ENCODE measurements around the gene PADI1. TPM values are rescaled to one million over a fixed set of nuclear protein-coding genes. Genes with fewer than 3 reads are reported as not detected.

Gene PADI1
- total and polyA plus RNA-seq, 2 of the 8 experiments (the other 6 are each of a cell fraction or from before 2014, with no cell fraction given) = 0.20 to 0.30 TPM

- 86% methylated on average over 6 of the region's 6 CpGs; no CpG with 5 or more reads in 1 of the 2 experiments for WGBS, 2 experiments (ENCODE audit: extremely low coverage in 1 of 2, insufficient coverage in 1 of 2, insufficient read length in 1 of 2, insufficient replicate concordance in 2 of 2, low coverage in 1 of 2, low lambda C conversion rate in 2 of 2, missing lambda C conversion rate in 1 of 2)
- POLR2A ChIA-PET (ENCODE audit: partially characterized antibody) = interaction anchor here (0.9 to 1.1 kb wide), 2 partner anchors 12 to 43 kb away, joined by 3 read pairs; no protein-coding TSS in a partner anchor
- no peak for DNase-seq (ENCODE audit: low read depth in 1 of 2, low spot score in 2 of 2)
- TF ChIP-seq EZH2 (IDR thresholded peaks at IDR 0.05; ENCODE audit: low read depth, low read length, severe bottlenecking) (no peak), TCF12 (IDR thresholded peaks at IDR 0.05; ENCODE audit: low read depth, low read length) (no peak), POLR2A (IDR thresholded peaks at IDR 0.05; ENCODE audit: control extremely low read depth in 1 of 2, low read depth in 2 of 2, low read length in 2 of 2) (no peak), ZNF274 (IDR thresholded peaks at IDR 0.05; ENCODE audit: borderline replicate concordance, extremely low read depth, low read length) (no peak), BACH1 (IDR thresholded peaks at IDR 0.05; ENCODE audit: low read length) (no peak), TEAD4 (IDR thresholded peaks at IDR 0.05; ENCODE audit: low read depth, low read length) (no peak), ATF2 (IDR thresholded peaks at IDR 0.05; ENCODE audit: low read length) (no peak), YY1 (IDR thresholded peaks at IDR 0.05; ENCODE audit: low read depth, low read length) (no peak), NANOG (IDR thresholded peaks at IDR 0.05; ENCODE audit: insufficient read depth, low read depth, low read length, poor library complexity, severe bottlenecking) (no peak), EGR1 (IDR thresholded peaks at IDR 0.05; ENCODE audit: borderline replicate concordance, low read depth, low read length) (no peak), SIX5 (IDR thresholded peaks at IDR 0.05; ENCODE audit: low read depth, low read length) (no peak)
- TF ChIP-seq, protein P1, sequence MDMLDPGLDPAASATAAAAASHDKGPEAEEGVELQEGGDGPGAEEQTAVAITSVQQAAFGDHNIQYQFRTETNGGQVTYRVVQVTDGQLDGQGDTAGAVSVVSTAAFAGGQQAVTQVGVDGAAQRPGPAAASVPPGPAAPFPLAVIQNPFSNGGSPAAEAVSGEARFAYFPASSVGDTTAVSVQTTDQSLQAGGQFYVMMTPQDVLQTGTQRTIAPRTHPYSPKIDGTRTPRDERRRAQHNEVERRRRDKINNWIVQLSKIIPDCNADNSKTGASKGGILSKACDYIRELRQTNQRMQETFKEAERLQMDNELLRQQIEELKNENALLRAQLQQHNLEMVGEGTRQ (IDR thresholded peaks at IDR 0.05; ENCODE audit: low read length) = no peak
These were observed 10.6 kb downstream of the PADI1 start for GRCh38 chr1:17215545-17215890.

More at GRCh38 chr1:17215545-17215890, 10.6 kb downstream of the PADI1 start:
- Histone ChIP-seq H3K27me3 (replicated peaks in 1 of 4; ENCODE audit: control insufficient read depth in 3 of 4, extremely low read depth in 1 of 4, insufficient read depth in 3 of 4, low read length in 3 of 4) (peaks cover 0 to 3% (median 0%) of the 10 kb centered on the region in 4 experiments; a peak in 2 of 7 replicates), H2BK20ac (ENCODE audit: low read length) (no peak overlapping the region), H3K23me2 (ENCODE audit: low read depth, low read length) (no peaks in the 10 kb centered on the region), H4K8ac (ENCODE audit: extremely low read depth, insufficient read depth, low read length) (0 out of 2 replicates have a peak overlapping the region, but pooled peaks have one; percentile 7), H4K5ac (ENCODE audit: insufficient read length, low read depth, low read length) (no peak overlapping the region), H2BK120ac (replicated peaks; ENCODE audit: low read depth, low read length) (no peak overlapping the region), H3K79me2 (ENCODE audit: control insufficient read depth in 1 of 2, insufficient read depth in 2 of 2, low read length in 2 of 2) (no peaks in the 10 kb centered on the region), H3K4ac (replicated peaks; ENCODE audit: insufficient read length, low read depth, low read length) (no peak overlapping the region), H4K20me1 (replicated peaks in 1 of 2; ENCODE audit: control insufficient read depth in 1 of 2, insufficient read depth in 2 of 2, low read length in 2 of 2) (no peaks in the 10 kb centered on the region), H2BK12ac (ENCODE audit: low read depth, low read length) (peak overlapping the region; percentile 80; the same call in 1 of the 2 replicates), H3K36me3 (ENCODE audit: control insufficient read depth in 2 of 4, insufficient read depth in 4 of 4, low read length in 3 of 4) (no peaks in the 10 kb centered on the region), H3K27ac (ENCODE audit: low read depth, low read length) (no peak overlapping the region), H2BK15ac (ENCODE audit: low read length) (0 out of 2 replicates have a peak overlapping the region, but pooled peaks have one; percentile 88), H3K9me3 (ENCODE audit: insufficient read depth in 2 of 2, low read depth in 1 of 2, low read length in 1 of 2) (no peaks in the 10 kb centered on the region), H2AK5ac (ENCODE audit: low read depth, low read length) (no peak overlapping the region), H3K18ac (ENCODE audit: extremely low read depth, low read length) (no peak overlapping the region), H3K56ac (replicated peaks; ENCODE audit: insufficient read length, low read depth, low read length) (no peak overlapping the region), H3K14ac (ENCODE audit: insufficient read length) (no peak overlapping the region), H3K9ac (replicated peaks in 1 of 4; ENCODE audit: extremely low read depth in 1 of 4, low read depth in 3 of 4, low read length in 3 of 4) (no peak overlapping the region), H3K4me3 (ENCODE audit: extremely low read depth in 1 of 4, insufficient read depth in 2 of 4, low read depth in 3 of 4, low read length in 4 of 4) (no peak overlapping the region), H2AFZ (ENCODE audit: low read length) (no peak overlapping the region), H3K79me1 (ENCODE audit: low read depth, low read length) (no peaks in the 10 kb centered on the region; the same call in 1 of the 2 replicates), H3K23ac (ENCODE audit: insufficient read length) (no peak overlapping the region), H2BK5ac (ENCODE audit: low read depth, low read length) (0 out of 2 replicates have a peak overlapping the region, but pooled peaks have one; percentile 24), H3K4me1 (replicated peaks in 1 of 4; ENCODE audit: control insufficient read depth in 3 of 4, insufficient read depth in 4 of 4, low read length in 3 of 4) (peaks cover 0 to 14% (median 5%) of the 10 kb centered on the region in 4 experiments; a peak in 6 of 7 replicates), H3K4me2 (ENCODE audit: insufficient read depth in 1 of 2, low read depth in 2 of 2, low read length in 2 of 2) (no peak overlapping the region), H4K91ac (replicated peaks; ENCODE audit: insufficient read length, low read length) (no peak overlapping the region)
- CTCF ChIA-PET (ENCODE audit: partially characterized antibody) = interaction anchor here (0.8 to 1.8 kb wide), 6 partner anchors 11 to 90 kb away, joined by 3 to 11 read pairs (median 4); partner anchors contain the start of gene PADI1
- FAIRE-seq = no peak
